Esophagus (tissue), 2 donors: ENCODE data around the gene IFNLR1. TPM values are rescaled to one million over a fixed set of nuclear protein-coding genes. Genes with fewer than 3 reads are reported as not detected.

ENCODE experiments used
- H3K27ac ChIP-seq, 2 donors: one replicate each; pipeline ENCODE4 v1.5.1; 2013; ENCODE audit warnings: low read depth in 2 of 2, mild to moderate bottlenecking in 2 of 2, inconsistent platforms in 1 of 2, low read length in 1 of 2, moderate library complexity in 1 of 2
- H3K27me3 ChIP-seq, 2 donors: one replicate each; pipeline ENCODE4 v1.6.1; 2013; ENCODE audit warnings: low read length in 2 of 2, control low read depth in 1 of 2, mild to moderate bottlenecking in 1 of 2; ENCODE audit not compliant: insufficient read depth in 2 of 2, control insufficient read depth in 1 of 2
- H3K36me3 ChIP-seq, 2 donors: one replicate each; pipeline ENCODE4 v1.6.1; 2013; ENCODE audit warnings: low read length in 1 of 2; ENCODE audit not compliant: control insufficient read depth in 2 of 2, insufficient read depth in 2 of 2
- H3K4me1 ChIP-seq, 2 donors: one replicate each; pipeline ENCODE4 v1.6.1; 2013; ENCODE audit warnings: low read length in 1 of 2; ENCODE audit not compliant: control insufficient read depth in 2 of 2, insufficient read depth in 2 of 2
- H3K4me3 ChIP-seq, 2 donors: one replicate each; pipeline ENCODE4 v1.5.1; 2013; ENCODE audit warnings: low read length in 2 of 2, mild to moderate bottlenecking in 2 of 2, low read depth in 1 of 2, moderate library complexity in 1 of 2
- H3K9me3 ChIP-seq, 2 donors: one replicate each; pipeline ENCODE4 v1.6.1; 2013; ENCODE audit warnings: mild to moderate bottlenecking in 2 of 2, low read depth in 1 of 2, low read length in 1 of 2, moderate library complexity in 1 of 2; ENCODE audit not compliant: control insufficient read depth in 2 of 2, insufficient read depth in 1 of 2
- WGBS, 2 donors: extraction: QIAGEN DNeasy Blood & Tissue Kit; methylation state at CpG; one replicate each; pipeline ENCODE4 v1.1.7; 2013; 5-methylcytosine and 5-hydroxymethylcytosine counted together
- polyA plus RNA-seq, 2 donors: library from polyadenylated mRNA; stranded (reverse); fragments of 200-250 nt; gene quantifications; one replicate each; pipeline ENCODE4 v1.2.3, GENCODE V29; 2013
- donor health status: healthy with polysubstance abuse.
- donor health status: Bipolar disorder and iron deficiency.

IFNLR1 gene
- polyA plus RNA-seq, 2 donors: 2.2 to 2.9 TPM

DNA sequence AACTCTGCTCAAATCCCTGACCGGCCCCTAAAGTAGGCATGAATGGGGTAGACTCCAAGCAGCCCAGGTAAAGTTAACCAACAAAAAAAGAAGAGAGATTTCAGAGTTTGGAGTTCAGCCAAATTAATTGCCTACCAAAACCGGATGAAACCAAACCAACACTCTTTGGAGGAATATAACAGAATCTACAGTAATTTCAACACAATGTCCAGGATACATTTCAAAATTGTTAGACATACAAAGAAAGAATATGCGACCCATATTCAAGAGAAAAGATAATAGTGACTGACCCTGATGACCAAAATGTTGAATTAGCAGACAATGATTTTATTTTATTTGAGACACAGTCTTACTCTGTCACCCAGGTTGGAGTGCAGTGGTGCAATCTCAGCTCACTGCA is 56.7 kb downstream of the IFNLR1 start:
- H3K27me3 ChIP-seq: no peaks in the 10 kb centered on the region
- no peaks in the 10 kb centered on the region for H3K4me1 ChIP-seq
- WGBS, 2 donors: 80 to 84% methylated on average over 3 of the region's 3 CpGs
- no peaks in the 10 kb centered on the region for H3K9me3 ChIP-seq
- H3K36me3 ChIP-seq: peaks cover 2 to 9% of the 10 kb centered on the region in 2 donors
- H3K4me3 ChIP-seq: no peak overlapping the region
- H3K27ac ChIP-seq: no peak overlapping the region

DNA sequence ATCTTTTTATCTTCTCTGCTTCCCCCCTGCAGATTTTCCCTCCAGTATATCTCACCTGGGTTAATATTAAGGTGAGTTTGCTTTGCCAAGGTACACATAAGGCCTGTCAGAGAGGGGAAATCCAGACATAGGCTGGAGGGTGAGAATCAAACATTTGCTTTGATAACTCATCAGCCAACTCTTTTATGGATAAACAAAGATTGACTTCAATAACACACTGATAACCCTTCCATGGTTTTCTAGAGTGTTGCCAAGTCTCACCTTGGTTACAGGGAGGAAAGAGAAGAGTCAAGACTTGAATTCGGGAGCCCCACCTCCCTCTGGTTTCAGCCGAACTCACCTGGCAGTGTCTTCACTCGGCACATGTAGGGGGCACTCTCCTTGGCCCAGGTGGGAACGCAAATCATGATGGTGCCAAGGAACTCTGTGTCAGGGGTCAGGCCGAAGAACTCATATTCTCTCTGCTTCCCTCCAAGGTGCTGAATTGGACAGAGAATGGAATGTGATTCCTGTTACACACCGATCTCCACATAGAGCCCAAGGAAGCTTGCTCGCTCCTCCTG is 59.2 kb downstream of the IFNLR1 start:
- Histone ChIP-seq H3K27me3 (no peaks in the 10 kb centered on the region), H3K9me3 (no peaks in the 10 kb centered on the region), H3K4me1 (no peaks in the 10 kb centered on the region), H3K36me3 (peaks cover 2 to 12% of the 10 kb centered on the region in 2 donors), H3K4me3 (no peak overlapping the region), H3K27ac (no peak overlapping the region)
- 60 to 85% methylated on average over 7 of the region's 7 CpGs for WGBS, 2 donors

DNA sequence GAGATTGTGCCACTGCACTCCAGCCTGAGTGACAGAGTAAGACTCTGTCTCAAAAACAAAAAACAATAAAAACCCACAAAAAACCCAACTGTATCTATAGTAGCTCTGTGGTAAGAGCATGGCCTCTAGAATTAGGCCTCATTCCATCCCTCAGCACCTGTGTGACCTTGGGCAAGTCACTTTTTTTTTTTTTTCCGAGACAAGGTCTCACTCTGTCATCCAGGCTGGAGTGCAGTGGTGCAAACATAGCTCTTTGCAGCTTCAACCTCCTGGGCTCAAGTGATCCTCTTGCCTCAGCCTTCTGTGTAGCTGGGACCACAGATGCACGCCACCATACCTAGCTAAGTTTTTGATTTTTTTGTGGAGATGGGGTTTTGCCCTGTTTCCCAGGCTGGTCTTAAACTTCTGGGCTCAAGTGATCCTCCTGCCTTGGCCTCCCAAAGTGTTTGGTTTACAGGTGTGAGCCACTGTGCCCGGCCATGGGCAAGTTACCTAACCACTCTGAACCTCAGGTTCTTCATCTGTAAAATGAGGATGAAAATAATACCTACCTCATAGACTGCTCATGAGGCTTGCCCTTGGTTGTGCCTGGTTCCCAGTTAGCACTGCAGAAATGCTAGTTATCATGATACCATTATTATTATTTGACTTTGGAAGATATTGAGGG is 59.8 kb downstream of the IFNLR1 start:
- WGBS, 2 donors: 72 to 91% methylated on average over 3 of the region's 3 CpGs
- no peak overlapping the region for H3K27ac ChIP-seq
- no peak overlapping the region for H3K4me3 ChIP-seq
- peaks cover 2 to 12% of the 10 kb centered on the region in 2 donors for H3K36me3 ChIP-seq
- H3K4me1 ChIP-seq: no peaks in the 10 kb centered on the region
- H3K9me3 ChIP-seq: no peaks in the 10 kb centered on the region
- no peaks in the 10 kb centered on the region for H3K27me3 ChIP-seq

DNA sequence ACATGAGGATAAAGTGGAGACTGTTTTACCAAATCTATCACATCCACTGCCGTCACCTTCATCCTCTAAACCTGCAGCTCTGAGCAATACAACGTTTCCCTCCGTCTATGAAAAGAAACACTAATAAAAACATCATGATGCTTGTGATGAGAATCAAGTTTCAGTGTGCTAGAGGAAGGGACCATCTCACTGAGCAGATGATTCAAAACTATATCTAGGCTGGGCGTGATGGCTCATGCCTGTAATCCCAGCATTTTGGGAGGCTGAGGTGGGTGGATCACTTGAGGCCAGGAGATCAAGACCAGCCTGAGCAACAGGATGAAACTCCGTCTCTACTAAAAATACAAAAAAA is 60.4 kb downstream of the IFNLR1 start:
- Histone ChIP-seq H3K36me3 (peaks cover 5 to 14% of the 10 kb centered on the region in 2 donors), H3K27ac (no peak overlapping the region), H3K27me3 (no peaks in the 10 kb centered on the region), H3K9me3 (no peaks in the 10 kb centered on the region), H3K4me1 (no peaks in the 10 kb centered on the region), H3K4me3 (no peak overlapping the region)
- WGBS, 2 donors: 77 to 81% methylated on average over 5 of the region's 5 CpGs

DNA sequence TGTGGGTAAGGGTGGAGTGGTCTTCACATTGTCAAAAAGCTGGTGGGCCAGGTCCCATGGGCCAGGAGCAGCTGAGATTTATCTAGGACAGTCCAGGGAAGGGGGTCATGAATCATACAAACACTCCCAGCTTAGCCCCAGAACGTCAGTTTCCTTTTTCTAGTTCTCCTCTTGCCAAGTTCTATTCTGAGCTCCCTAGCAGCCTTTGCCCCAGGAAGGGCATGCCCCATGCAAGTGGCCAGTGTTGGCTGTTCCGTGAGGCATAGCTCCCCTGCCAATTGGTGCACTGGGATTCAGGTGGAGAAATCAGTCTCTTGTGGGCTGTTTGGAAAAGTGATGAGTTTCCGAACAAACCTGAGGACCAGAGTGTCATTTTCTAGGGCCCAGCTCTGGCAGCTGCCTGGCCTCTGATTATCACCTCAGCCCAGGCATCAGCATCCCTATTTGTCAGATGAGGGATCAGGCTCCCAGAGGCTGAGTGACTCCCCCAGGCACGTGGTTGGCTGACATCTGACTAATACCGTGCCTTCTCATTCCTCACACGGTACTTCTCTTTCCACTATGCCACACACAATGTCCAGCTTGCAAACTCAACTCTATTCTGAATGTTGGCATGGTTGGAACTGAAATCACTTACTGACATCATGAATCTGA is 60.9 kb downstream of the IFNLR1 start:
- Histone ChIP-seq H3K27ac (no peak overlapping the region), H3K9me3 (no peaks in the 10 kb centered on the region), H3K27me3 (no peaks in the 10 kb centered on the region), H3K4me3 (no peak overlapping the region), H3K4me1 (peaks cover 0 to 2% of the 10 kb centered on the region in 2 donors), H3K36me3 (peaks cover 4 to 19% of the 10 kb centered on the region in 2 donors)
- WGBS, 2 donors: 47 to 51% methylated on average over 6 of the region's 6 CpGs

DNA sequence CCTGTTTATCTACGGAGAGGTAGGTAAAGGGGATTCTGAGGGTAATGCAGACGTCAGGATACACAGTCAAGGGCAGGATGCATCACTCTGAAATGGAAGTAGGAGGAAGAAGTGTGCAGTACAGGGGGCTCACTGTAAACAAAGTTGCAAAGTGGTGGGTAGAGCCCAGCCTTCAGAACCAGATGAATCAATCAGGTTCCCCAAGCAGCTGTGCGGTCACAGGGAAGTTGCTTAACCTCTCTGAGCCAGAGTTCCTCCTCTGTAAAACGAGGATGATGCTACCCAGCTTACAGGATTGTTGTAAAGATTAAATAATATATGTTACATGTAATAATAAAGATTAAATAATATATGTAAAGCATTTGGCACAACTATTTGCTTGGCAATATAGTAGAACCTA is 61.6 kb downstream of the IFNLR1 start:
- no peak overlapping the region for H3K4me3 ChIP-seq
- H3K4me1 ChIP-seq: peaks cover 0 to 9% of the 10 kb centered on the region in 2 donors
- no peak overlapping the region for H3K27ac ChIP-seq
- peaks cover 4 to 19% of the 10 kb centered on the region in 2 donors for H3K36me3 ChIP-seq
- 73 to 80% methylated on average over 4 of the region's 4 CpGs for WGBS, 2 donors
- no peaks in the 10 kb centered on the region for H3K27me3 ChIP-seq
- H3K9me3 ChIP-seq: no peaks in the 10 kb centered on the region

DNA sequence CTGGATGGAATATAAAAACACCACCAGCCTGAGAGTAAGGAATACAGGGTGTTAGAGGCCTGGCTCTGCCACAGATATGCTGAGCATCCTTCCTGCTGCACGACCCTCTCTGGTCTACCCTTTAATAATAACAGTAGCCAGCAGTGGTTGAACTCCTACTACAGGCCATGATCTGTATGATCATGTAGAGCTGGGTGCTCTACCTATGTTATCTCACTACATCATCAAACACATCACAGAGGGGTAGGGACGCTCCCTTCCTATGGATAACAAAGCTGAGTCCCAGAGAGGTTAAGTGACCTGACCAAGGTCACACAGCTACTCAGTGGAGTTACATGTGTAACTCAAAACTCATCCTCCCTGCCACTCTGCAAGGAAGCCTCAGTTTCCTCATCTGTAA is 62.1 kb downstream of the IFNLR1 start:
- H3K27me3 ChIP-seq: no peaks in the 10 kb centered on the region
- H3K4me1 ChIP-seq: peaks cover 0 to 14% of the 10 kb centered on the region in 2 donors
- H3K4me3 ChIP-seq: no peak overlapping the region
- H3K36me3 ChIP-seq: peaks cover 4 to 19% of the 10 kb centered on the region in 2 donors
- no peak overlapping the region for H3K27ac ChIP-seq
- H3K9me3 ChIP-seq: no peaks in the 10 kb centered on the region
- 70 to 89% methylated on average over 2 of the region's 2 CpGs for WGBS, 2 donors

DNA sequence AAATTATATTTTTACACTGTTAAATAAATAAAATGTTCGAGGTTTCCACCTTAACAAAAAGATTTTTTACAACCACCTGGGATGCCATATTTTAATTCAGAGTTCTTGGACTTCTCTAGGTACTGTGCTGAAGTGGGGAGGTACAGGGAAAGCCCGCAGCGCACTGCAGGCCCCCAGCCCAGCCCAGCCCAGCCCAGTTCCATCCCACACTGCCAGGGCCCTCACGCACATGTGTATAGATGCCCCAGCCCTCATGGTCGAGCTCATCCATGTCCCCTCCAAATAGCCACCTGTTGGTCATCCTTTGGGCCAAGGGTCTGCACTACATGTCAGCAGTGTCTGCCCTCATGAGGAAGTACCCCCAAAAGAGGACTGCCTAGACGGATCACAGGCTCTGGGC is 63.5 kb downstream of the IFNLR1 start:
- H3K4me3 ChIP-seq: no peak overlapping the region
- peaks cover 4 to 17% of the 10 kb centered on the region in 2 donors for H3K36me3 ChIP-seq
- 86 to 87% methylated on average over 6 of the region's 6 CpGs for WGBS, 2 donors
- H3K4me1 ChIP-seq: peaks cover 0 to 20% of the 10 kb centered on the region in 2 donors
- no peaks in the 10 kb centered on the region for H3K27me3 ChIP-seq
- H3K27ac ChIP-seq: no peak overlapping the region
- H3K9me3 ChIP-seq: no peaks in the 10 kb centered on the region

DNA sequence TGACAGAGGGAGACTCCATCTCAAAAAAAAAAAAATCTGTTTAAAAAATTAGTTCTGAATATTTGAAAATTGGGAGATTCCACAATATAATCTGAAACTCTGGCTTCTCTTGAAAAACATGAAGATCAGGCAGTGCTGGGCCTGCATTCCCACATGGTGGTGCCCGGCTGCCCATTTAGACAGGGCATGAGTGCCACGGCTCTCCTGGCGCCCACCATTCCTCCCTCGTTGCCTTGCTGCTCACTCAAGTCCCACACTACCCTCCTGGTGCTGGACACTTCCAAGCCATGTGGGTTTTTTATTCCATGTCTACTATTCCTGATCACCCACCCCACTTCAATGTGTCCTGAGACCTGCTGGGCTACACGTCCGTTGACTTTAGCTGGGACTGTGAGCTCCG is 64.3 kb downstream of the IFNLR1 start:
- Histone ChIP-seq H3K27me3 (no peaks in the 10 kb centered on the region), H3K36me3 (peaks cover 4 to 13% of the 10 kb centered on the region in 2 donors), H3K27ac (no peak overlapping the region), H3K4me1 (peaks cover 0 to 20% of the 10 kb centered on the region in 2 donors), H3K9me3 (no peaks in the 10 kb centered on the region), H3K4me3 (no peak overlapping the region)
- WGBS, 2 donors: 87 to 92% methylated on average over 7 of the region's 7 CpGs
